Tibial nerve (tissue), 3 donors: ENCODE results near the gene USP20.

Source experiments
- CTCF ChIP-seq, 5 experiments: fragments of 200-600 bp in 3 of 5; fragments of 450-650 bp in 2 of 5; sonication (generic) in 3 of 5; IDR thresholded peaks; one replicate each; pipeline ENCODE4 v1.5.1; 2016 to 2019; ENCODE audit warnings: antibody characterized with exemption in 5 of 5, mild to moderate bottlenecking in 3 of 5, moderate library complexity in 2 of 5
- POLR2A ChIP-seq, 2 donors: fragments of 450-650 bp; IDR thresholded peaks; one replicate each; pipeline ENCODE4 v1.6.1; 2017; ENCODE audit warnings: antibody characterized with exemption in 2 of 2, mild to moderate bottlenecking in 2 of 2, moderate library complexity in 2 of 2

DNA sequence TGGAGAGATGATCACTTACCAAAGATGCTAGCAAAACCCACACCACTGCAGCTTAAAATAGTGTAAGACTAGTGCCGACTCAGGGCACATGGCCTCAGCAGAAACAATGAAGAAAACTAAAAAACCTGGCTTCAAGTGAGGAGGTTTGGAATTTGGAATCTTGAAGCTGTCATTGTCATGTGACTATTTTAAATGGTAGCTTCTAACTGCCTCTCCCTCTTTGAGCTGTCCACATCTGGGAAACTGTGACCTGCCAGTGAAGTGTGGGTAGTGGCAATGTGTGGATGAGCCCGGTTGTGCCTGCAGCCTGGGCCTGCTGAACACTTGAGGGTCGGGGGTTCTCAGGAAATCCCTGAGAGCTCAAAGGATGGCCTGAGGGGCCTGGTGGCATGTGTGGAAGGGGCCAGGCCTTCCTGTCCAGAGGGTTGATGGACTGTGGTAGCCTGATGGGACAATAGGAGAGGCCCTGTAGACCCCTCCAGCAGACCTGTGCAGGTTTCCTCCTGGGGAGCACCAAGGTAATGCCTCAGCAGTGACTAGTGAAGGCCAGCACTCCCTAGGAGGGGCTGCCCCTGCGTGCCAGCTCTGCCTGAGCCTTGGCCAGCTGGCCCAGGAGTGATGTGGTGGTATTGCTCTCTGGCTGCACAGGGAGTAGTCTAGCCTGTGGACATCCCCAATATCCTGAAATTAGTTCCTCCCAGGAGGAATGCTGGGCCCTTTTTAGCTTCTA, 13.6 kb downstream of the USP20 start:
- no peak for TF ChIP-seq POLR2A (IDR thresholded peaks at IDR 0.05)
- TF ChIP-seq CTCF (IDR thresholded peaks at IDR 0.05), result no peak
